ENCODE data around the gene AJAP1.

AJAP1 gene

GRCh38 chr1:4781646-4782045 lies 127.2 kb downstream of the AJAP1 start:
- DNase-seq, result no peak

GRCh38 chr1:4784761-4785160 lies 130.4 kb downstream of the AJAP1 start:
- DNase-seq, result no peak

DNA sequence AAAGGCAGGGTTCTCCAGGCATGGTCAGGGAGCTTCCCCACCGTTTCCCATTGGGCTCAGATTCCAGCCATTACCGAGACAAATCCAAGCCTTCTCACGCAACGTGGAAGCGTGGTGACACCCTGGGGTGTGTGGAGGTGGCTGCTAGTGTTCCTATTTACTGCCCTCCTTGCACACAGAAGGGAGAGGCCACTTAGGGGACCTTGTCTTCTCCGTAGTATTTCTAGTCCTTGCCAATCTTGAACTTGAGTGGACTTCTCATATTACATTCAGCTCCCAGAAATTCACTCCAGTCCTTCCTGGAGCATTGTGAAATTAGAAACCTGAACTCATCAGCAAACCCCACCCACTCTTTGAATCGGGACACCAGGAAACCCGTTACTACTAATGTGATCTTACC lies 131.6 kb downstream of the AJAP1 start:
- DNase-seq, result no peak

GRCh38 chr1:4787551-4787950 lies 133.1 kb downstream of the AJAP1 start:
- no peak for DNase-seq

GRCh38 chr1:4792565-4792964 lies 138.2 kb downstream of the AJAP1 start:
- DNase-seq, result no peak

- no peak for DNase-seq
Observed at GRCh38 chr1:4794020-4794780, 139.8 kb downstream of the AJAP1 start.

DNA sequence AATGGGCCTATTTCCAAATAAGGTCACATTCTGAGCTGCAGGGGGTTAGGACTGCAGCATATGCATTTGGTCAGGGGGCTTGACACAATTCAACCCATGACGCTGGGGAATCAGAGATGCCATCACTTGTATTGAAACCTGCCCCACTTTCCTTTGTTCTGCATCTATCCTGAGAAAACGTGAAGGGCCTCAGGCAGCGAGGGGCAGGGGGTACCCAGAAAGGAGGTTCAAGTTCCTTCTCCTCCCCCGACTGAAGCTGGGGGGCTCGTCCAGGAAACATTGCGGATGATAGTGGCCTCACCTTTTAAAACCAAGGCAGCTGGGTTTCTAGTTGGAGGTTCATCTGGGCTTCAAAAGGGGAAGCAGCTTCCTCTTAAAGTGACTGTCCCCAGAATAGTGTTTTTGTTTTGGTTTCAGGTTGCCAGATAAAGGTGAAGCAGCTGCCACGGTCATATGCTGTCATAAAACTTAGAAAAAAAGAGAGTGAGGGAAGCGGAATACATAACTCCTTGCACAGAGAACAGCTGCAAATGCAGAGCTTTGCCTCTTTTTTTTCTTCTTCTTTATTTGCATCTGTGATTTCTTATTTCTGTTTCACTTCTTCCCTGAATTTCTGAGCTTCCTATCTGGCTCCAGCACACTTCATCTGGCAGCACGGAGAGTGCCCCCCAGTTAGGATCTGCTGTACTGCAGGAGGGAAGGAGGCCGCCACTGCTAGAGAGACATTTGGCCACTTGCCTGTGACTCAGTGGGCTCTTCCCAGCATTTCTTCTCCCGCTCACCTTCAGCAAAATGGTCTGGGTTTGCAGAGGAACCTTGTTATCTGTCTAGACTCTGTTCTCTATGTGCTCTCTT lies 142.0 kb downstream of the AJAP1 start:
- no peak for DNase-seq

- no peak for DNase-seq
Observed at GRCh38 chr1:4797016-4797410, 142.6 kb downstream of the AJAP1 start.

DNA sequence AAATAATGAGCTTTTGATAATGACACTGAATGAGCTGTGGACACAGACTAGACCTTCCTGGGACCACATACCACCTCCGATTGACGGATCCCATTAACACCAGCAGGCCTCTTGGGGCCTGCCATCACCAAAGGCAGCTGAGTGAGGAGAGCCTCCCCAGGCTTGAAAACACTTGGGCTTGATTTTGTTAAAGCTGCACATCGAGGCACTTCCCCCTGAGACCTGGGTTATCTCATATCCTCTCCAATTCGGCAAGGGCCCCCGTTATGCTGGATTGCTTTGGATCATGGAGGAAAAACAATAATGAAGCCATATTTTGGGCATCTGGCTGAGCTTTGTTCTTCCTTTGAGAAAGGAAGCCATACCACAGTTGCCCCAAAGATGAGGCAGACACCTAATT lies 143.0 kb downstream of the AJAP1 start:
- DNase-seq, result no peak

- no peak for DNase-seq
Observed at GRCh38 chr1:4801192-4801924, 146.9 kb downstream of the AJAP1 start.

- no peak for DNase-seq
Observed at GRCh38 chr1:4802024-4802423, 147.6 kb downstream of the AJAP1 start.

DNA sequence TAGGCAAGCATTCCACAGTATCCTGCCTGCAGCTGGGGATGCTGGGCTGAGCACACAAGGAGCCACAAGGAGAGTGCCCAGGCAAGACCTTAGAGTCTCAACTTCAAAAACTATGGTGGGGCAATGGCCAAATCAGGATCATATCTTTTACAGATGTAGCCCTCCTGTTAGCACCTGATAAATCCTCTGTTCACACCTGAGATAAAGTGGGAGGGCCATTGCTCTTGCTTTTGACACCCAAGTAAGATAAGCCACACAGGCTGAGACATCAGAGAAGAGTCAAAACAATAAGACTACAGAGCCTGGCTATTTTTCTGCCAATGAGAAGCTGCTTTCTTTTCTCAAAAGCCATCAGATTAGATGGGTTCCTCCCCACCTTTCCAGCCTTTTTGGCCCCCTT lies 148.9 kb downstream of the AJAP1 start:
- no peak for DNase-seq

GRCh38 chr1:4805987-4806386 lies 151.6 kb downstream of the AJAP1 start:
- no peak for DNase-seq

DNA sequence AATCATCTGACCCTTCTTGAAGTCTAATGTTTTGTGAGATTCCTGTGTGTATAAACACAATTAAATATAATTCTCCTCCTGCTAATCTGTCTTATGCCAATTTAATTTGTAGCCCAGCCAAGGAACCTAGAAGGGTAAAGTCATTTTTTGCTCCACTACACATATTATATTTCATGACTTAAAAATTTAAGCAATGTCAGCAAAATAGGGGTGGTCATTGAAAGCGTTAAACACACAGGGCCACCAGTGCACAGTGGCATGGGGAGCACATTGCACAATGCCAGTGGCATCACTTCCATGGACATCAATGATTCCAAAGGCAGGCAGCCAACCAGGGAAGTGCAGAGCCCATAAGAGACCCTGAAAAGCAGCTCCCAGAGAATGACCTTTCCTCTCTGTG lies 166.1 kb downstream of the AJAP1 start:
- no peak for DNase-seq

GRCh38 chr1:4825800-4826450 lies 171.5 kb downstream of the AJAP1 start:
- DNase-seq, result no peak

- DNase-seq, result no peak
Observed at GRCh38 chr1:4830707-4831106, 176.3 kb downstream of the AJAP1 start.

DNA sequence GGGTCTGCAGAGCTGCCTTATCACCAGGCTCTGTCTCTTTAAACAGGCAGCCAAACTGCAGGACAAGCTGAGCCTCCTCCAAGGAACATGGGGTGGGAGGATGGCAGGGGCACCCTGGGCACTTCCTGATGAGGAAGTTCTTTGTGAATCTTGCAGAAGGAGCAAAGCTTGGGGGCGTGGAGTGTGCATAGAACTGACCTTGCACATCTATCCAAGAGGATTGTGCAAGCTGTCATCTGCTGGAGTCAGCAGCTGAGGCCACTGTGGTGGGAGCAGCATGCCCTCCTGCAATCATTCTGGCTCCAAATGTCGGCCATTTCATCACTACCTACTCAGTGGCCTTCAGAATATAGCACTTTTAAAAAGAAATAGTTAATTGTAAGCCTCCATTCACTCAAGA lies 182.2 kb downstream of the AJAP1 start:
- DNase-seq, result no peak

- DNase-seq, result no peak
Observed at GRCh38 chr1:4837031-4837600, 182.7 kb downstream of the AJAP1 start.

DNA sequence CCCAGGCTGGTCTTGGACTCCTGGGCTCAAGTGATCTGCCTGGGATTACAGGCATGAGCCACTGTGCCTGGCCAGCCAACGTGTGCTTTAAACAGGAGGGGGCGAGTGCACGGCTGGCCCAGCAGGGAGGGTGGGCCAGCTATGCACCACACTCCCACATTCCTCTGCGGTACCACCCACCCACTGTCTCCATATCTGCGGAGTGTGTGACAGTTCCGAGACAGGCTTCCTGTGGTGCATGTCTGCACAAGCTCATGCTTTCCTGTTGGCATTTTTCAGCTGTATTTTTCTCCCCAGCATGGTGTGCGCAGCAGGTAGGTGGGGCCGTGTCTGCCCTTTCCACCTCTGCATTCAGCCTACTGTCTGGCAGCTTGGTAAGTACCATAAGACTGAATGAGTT lies 183.3 kb downstream of the AJAP1 start:
- no peak for DNase-seq

DNA sequence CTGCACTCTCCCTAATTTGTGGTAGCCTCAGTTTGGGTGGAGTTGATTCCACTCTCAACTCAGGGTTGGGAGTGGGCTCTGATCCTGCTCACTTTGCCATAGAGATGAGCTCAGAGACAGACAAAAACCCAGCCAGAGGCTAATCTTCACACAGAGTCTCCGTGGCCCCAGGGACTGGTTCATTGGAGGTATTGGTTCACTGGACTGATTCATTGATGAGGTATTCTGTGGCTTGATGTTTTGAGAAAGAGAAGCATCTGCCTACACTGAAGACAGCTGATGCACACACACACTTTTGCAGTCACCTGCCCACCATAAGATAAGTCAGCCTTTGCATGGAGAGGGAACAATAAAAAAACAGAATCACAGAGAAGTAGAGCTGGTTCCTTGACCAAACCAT lies 183.8 kb downstream of the AJAP1 start:
- no peak for DNase-seq
